Measurements from ENCODE around the gene PTPRT. TPM values are rescaled to one million over a fixed set of nuclear protein-coding genes. Genes with fewer than 3 reads are reported as not detected.

Gene PTPRT
- total RNA-seq, 1 experiment from 2014 or later, result 0.13 TPM

DNA sequence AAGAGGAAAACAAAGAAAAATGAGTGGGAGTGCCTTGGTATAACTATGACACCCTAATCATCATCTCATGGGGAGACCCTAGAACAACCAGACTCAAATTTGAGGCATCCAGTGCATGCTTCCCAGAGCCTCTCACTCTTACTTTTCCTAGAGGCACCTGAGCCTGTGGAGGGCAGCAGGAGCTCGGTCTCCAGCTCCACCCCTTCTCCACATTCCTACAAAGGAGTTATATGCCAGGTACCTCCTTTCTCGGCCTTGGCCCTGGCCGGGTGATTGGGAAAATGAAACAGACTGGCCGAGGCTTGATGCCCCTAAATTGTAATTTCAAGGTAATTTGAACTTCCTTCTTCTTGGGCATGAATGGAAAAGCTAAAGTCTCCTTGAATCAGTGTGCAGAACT is 810.3 kb downstream of the PTPRT start:
- no peak overlapping the region for H3K4me2 ChIP-seq (ENCODE audit: insufficient read depth, insufficient read length, low read length)
- no peaks in the 10 kb centered on the region for H4K20me1 ChIP-seq (ENCODE audit: control insufficient read depth, insufficient read depth, insufficient read length)
- no peak overlapping the region for H3K27ac ChIP-seq (ENCODE audit: insufficient read length, low read depth, low read length)
- peaks cover 0 to 2% (median 0%) of the 10 kb centered on the region in 3 experiments; a peak in 1 of 7 replicates for H3K36me3 Mint-ChIP-seq (ENCODE audit: insufficient read depth in 1 of 3, low read depth in 3 of 3)
- H2BK120ac ChIP-seq (ENCODE audit: low read depth, low read length, poor library complexity, severe bottlenecking), result no peak overlapping the region
- peak; percentile 33 for DNase-seq
- H4K5ac ChIP-seq (ENCODE audit: insufficient read length, low read depth, low read length), result no peak overlapping the region
- no peak overlapping the region for H2BK15ac ChIP-seq (ENCODE audit: low read depth, low read length)
- H2BK12ac ChIP-seq (ENCODE audit: insufficient read length, low read depth, low read length), result no peak overlapping the region
- no peaks in the 10 kb centered on the region; a peak in 1 of 5 replicates for H3K9me3 Mint-ChIP-seq
- no peak overlapping the region for H3K23ac ChIP-seq (ENCODE audit: insufficient read length, low read depth, low read length)
- no peak overlapping the region for H2BK5ac ChIP-seq (ENCODE audit: insufficient read length, low read length)
- no peak overlapping the region for H2AK5ac ChIP-seq (ENCODE audit: insufficient read length, low read length)
- TF ChIP-seq, protein P1, sequence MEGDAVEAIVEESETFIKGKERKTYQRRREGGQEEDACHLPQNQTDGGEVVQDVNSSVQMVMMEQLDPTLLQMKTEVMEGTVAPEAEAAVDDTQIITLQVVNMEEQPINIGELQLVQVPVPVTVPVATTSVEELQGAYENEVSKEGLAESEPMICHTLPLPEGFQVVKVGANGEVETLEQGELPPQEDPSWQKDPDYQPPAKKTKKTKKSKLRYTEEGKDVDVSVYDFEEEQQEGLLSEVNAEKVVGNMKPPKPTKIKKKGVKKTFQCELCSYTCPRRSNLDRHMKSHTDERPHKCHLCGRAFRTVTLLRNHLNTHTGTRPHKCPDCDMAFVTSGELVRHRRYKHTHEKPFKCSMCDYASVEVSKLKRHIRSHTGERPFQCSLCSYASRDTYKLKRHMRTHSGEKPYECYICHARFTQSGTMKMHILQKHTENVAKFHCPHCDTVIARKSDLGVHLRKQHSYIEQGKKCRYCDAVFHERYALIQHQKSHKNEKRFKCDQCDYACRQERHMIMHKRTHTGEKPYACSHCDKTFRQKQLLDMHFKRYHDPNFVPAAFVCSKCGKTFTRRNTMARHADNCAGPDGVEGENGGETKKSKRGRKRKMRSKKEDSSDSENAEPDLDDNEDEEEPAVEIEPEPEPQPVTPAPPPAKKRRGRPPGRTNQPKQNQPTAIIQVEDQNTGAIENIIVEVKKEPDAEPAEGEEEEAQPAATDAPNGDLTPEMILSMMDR (conservative IDR thresholded peaks at IDR 0.05), result no peak; the same call in 2 of the 3 replicates
- no peak overlapping the region for H3K4ac ChIP-seq (ENCODE audit: low read depth, low read length)
- H3K4me1 Mint-ChIP-seq, result peaks cover 7 to 11% of the 10 kb centered on the region in 2 experiments; a peak in 3 of 4 replicates
- no peaks in the 10 kb centered on the region for H3K79me2 ChIP-seq (ENCODE audit: insufficient read depth, low read length)
- H3K79me1 ChIP-seq (ENCODE audit: insufficient read depth, low read depth, low read length, poor library complexity, severe bottlenecking), result no peaks in the 10 kb centered on the region
- H3K4me1 ChIP-seq (ENCODE audit: insufficient read depth, low read length), result no peaks in the 10 kb centered on the region
- no peak overlapping the region for H3K4me3 Mint-ChIP-seq
- no peaks in the 10 kb centered on the region for H3K23me2 ChIP-seq (ENCODE audit: insufficient read length, low read depth, low read length, poor library complexity, severe bottlenecking)
- H3K27ac Mint-ChIP-seq, result no peak overlapping the region
- no peak overlapping the region for H3T11ph ChIP-seq (ENCODE audit: low read length)
- no peaks in the 10 kb centered on the region for H3K9me3 ChIP-seq (ENCODE audit: control insufficient read depth, low read depth, low read length)
- H4K8ac ChIP-seq (replicated peaks; ENCODE audit: insufficient read length, low read depth, low read length), result no peak overlapping the region
- H3K27me3 Mint-ChIP-seq (ENCODE audit: low read depth), result no peaks in the 10 kb centered on the region; the same call in 1 of the 2 replicates
- H4K91ac ChIP-seq (ENCODE audit: insufficient read length, low read depth, low read length), result no peak overlapping the region
- H2BK20ac ChIP-seq (ENCODE audit: low read depth, low read length, poor library complexity, severe bottlenecking), result no peak overlapping the region
- no peak overlapping the region for H3K9ac ChIP-seq (ENCODE audit: extremely low read depth, insufficient read length, low read length)
- no CpG with 5 or more reads among the region's 4 CpGs for WGBS (ENCODE audit: extremely low coverage, insufficient read length, low lambda C conversion rate)
- no peak overlapping the region for H3K56ac ChIP-seq (ENCODE audit: insufficient read length, low read depth, low read length)
- H2AFZ ChIP-seq (ENCODE audit: low read length), result no peak overlapping the region
- H3K27me3 ChIP-seq (ENCODE audit: insufficient read depth, low read length), result no peaks in the 10 kb centered on the region
- no peak overlapping the region for H3K18ac ChIP-seq (ENCODE audit: insufficient read length, low read depth, low read length)
- H3K14ac ChIP-seq (ENCODE audit: insufficient read depth, low read length), result no peak overlapping the region
